ENCODE results near the gene NUDT19.

GRCh38 chr19:32743447-32743846, 51.8 kb downstream of the NUDT19 start:
- no peak for TF ChIP-seq CTCF (IDR thresholded peaks at IDR 0.05; ENCODE audit: low read depth, low read length, missing input control)
- no peak for TF ChIP-seq REST (IDR thresholded peaks at IDR 0.05)
- TF ChIP-seq GABPA (IDR thresholded peaks at IDR 0.05 in 1 of 2, conservative IDR thresholded peaks at IDR 0.05 in 1 of 2): no peak

Measured in liver (tissue), 3 donors.